ENCODE results near the gene YPEL5.

GRCh38 chr2:30104307-30104706, 42.5 kb upstream of the YPEL5 start:
- TF ChIP-seq CTCF (conservative IDR thresholded peaks at IDR 0.05; ENCODE audit: low read depth, low read length), result no peak
- no peak for TF ChIP-seq EZH2 (IDR thresholded peaks at IDR 0.05; ENCODE audit: low read length, unreplicated experiment)
- TF ChIP-seq EZH2phosphoT487 (IDR thresholded peaks at IDR 0.05; ENCODE audit: borderline replicate concordance, low read length), result no peak

Measured in PC-3 (cell line).